Stomach (tissue), 4 donors: Measurements from ENCODE around the gene FAM151A.

Source experiments
- CTCF ChIP-seq, 7 experiments: fragments of 450-650 bp in 4 of 7; fragments of 200-600 bp in 3 of 7; sonication (generic) in 3 of 7; IDR thresholded peaks; one replicate each; pipeline ENCODE4 v1.5.1; 2016 to 2019; ENCODE audit warnings: antibody characterized with exemption in 7 of 7, control low read depth in 2 of 7, mild to moderate bottlenecking in 1 of 7
- POLR2A ChIP-seq, 4 donors: fragments of 450-650 bp; IDR thresholded peaks; one replicate each; pipeline ENCODE4 v1.6.1; 2016; ENCODE audit warnings: antibody characterized with exemption in 4 of 4, control low read depth in 2 of 4, mild to moderate bottlenecking in 1 of 4, moderate library complexity in 1 of 4

- TF ChIP-seq CTCF (IDR thresholded peaks at IDR 0.05) (no peak), POLR2A (IDR thresholded peaks at IDR 0.05) (no peak)
Measured at GRCh38 chr1:54579337-54579781, 44.0 kb downstream of the FAM151A start.
